SK-N-MC (cell line): ENCODE data around the gene BICD2.

Experiments used
- DNase-seq: peaks from one replicate; pipeline ENCODE4 v3.0.0-alpha.2; 2011; ENCODE audit warnings: low read depth, low spot score
- H3K27ac ChIP-seq: fragments of 200-600 bp; sonication (generic); 2 replicates; pipeline ENCODE4 v1.5.1; 2016; ENCODE audit warnings: mixed run types
- H3K36me3 ChIP-seq: fragments of 200-600 bp; sonication (generic); 2 replicates; pipeline ENCODE4 v1.6.1; 2017; ENCODE audit warnings: antibody characterized with exemption, low read length, mixed read lengths; ENCODE audit not compliant: insufficient read depth
- H3K4me3 ChIP-seq: fragments of 200-600 bp; sonication (generic); 2 replicates; pipeline ENCODE4 v1.5.1; 2016
- H3K9ac ChIP-seq: fragments of 200-600 bp; sonication (generic); 2 replicates; pipeline ENCODE4 v1.8.0; 2017; ENCODE audit warnings: mixed run types, mixed read lengths; ENCODE audit not compliant: insufficient read length
- H3K9me3 ChIP-seq: fragments of 200-600 bp; sonication (generic); 2 replicates; pipeline ENCODE4 v1.6.1; 2017; ENCODE audit warnings: low read depth, mild to moderate bottlenecking, antibody characterized with exemption, low read length, moderate library complexity, mixed read lengths
- EZH2 ChIP-seq: fragments of 200-600 bp; sonication (generic); IDR thresholded peaks from one replicate; pipeline ENCODE4 v1.6.1; 2017; ENCODE audit warnings: antibody characterized with exemption
- FOXP2 ChIP-seq: optimal IDR thresholded peaks from 2 replicates; pipeline ENCODE3; 2011; ENCODE audit warnings: mild to moderate bottlenecking, moderate library complexity; ENCODE audit not compliant: insufficient read depth; ENCODE audit errors: extremely low read length, control extremely low read depth
- POLR2AphosphoS5 ChIP-seq: IDR thresholded peaks from 2 replicates; pipeline ENCODE4 v1.6.1; 2012; ENCODE audit warnings: mild to moderate bottlenecking, low read depth, low read length, borderline replicate concordance

Gene BICD2

DNA sequence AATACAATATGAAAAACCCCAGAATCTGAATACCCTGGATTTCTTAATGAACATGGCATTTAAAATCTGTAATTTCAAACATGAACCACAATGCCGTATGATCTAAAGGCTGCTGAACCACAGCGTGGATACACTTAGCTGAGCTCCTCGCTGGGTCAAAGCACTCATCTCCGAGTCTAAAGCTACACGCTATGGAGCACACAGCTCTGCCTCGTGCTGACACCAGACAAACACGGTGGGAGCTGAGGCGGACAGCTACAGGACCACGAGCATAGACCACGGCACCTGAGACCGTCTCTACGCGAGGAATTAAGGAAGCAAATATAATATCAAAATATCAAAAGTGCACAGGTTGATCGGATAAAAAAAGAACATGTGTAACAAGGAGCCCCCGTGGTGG is 51.9 kb downstream of the BICD2 start:
- peaks cover 32% of the 10 kb centered on the region for H3K36me3 ChIP-seq
- TF ChIP-seq EZH2 (no peak), FOXP2 (no peak), POLR2AphosphoS5 (no peak)
- H3K27ac ChIP-seq: no peak overlapping the region
- no peak overlapping the region for H3K9ac ChIP-seq
- DNase-seq: no peak
- no peak overlapping the region for H3K4me3 ChIP-seq
- H3K9me3 ChIP-seq: no peaks in the 10 kb centered on the region

DNA sequence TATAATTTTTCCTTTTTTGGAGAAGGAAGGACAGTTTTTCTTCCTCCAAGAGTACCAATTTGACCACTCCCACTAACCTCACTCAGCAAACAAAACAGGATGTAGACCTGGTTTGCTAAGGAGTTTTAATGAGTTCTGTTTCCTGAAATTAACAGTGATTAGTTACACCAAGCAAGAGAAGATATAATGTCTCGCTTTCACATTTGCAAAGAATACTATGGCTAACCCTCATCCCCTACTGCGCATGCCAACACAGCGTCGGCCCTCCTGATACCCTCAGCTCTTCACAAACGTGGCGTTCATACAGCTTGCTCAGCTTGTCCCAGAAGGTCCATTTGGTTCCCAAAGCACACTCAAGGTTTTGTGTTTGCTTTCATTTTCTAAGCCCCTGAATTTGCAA is 52.8 kb downstream of the BICD2 start:
- H3K27ac ChIP-seq: no peak overlapping the region

DNA sequence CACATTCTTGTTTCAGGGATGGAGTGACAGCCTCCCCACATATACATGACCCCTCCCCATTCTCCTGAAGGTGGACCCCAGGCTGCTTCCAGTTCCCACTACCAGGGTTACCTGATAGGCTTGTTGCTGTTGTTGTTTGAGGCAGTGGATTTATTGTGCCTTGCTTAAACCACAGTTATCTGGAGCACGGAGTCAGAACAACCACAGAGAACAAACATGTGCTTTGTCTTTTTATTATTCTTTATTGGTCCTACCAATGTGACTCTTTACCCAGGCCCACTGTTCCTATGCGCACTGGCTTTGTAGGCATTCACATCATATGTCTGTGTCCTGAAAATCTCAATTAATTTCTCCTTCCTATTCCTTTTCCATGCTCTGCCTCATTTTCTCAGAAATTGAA is 53.5 kb downstream of the BICD2 start:
- Histone ChIP-seq H3K4me3 (no peak overlapping the region), H3K36me3 (peaks cover 32% of the 10 kb centered on the region)

More for the DNA sequence above, 52.8 kb downstream of the BICD2 start:
- H3K4me3 ChIP-seq: no peak overlapping the region
- TF ChIP-seq POLR2AphosphoS5 (no peak), FOXP2 (no peak), EZH2 (no peak)
- H3K9ac ChIP-seq: no peak overlapping the region
- peaks cover 32% of the 10 kb centered on the region for H3K36me3 ChIP-seq
- DNase-seq: no peak
- H3K9me3 ChIP-seq: no peaks in the 10 kb centered on the region

DNA sequence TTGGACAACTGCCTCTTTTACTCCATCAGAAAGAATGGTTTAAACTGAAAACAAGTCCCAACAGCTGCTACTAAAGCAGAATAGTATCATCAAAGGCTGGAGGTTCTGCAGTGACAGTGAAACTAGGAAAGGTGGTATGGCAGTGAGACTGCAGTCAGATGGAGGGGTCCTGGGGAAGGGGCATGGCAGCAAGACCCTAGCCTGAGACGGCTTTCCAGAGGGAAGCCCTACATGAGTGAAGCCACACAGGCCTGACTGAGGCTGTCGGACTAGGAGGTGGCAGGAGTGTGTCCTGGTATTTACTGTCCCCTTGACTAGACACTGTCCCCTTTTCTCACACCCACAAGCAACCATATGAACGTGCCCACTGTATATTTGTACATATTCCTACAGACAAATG is 54.3 kb downstream of the BICD2 start:
- no peak for DNase-seq
- Histone ChIP-seq H3K9ac (no peak overlapping the region), H3K4me3 (no peak overlapping the region), H3K27ac (no peak overlapping the region), H3K9me3 (no peaks in the 10 kb centered on the region), H3K36me3 (peaks cover 25% of the 10 kb centered on the region; the same call in 1 of the 2 replicates)
- TF ChIP-seq POLR2AphosphoS5 (no peak), EZH2 (no peak)

More for the DNA sequence above, 53.5 kb downstream of the BICD2 start:
- TF ChIP-seq POLR2AphosphoS5 (no peak), FOXP2 (no peak), EZH2 (no peak)
- no peak for DNase-seq
- no peak overlapping the region for H3K9ac ChIP-seq
- H3K27ac ChIP-seq: no peak overlapping the region
- no peaks in the 10 kb centered on the region for H3K9me3 ChIP-seq

DNA sequence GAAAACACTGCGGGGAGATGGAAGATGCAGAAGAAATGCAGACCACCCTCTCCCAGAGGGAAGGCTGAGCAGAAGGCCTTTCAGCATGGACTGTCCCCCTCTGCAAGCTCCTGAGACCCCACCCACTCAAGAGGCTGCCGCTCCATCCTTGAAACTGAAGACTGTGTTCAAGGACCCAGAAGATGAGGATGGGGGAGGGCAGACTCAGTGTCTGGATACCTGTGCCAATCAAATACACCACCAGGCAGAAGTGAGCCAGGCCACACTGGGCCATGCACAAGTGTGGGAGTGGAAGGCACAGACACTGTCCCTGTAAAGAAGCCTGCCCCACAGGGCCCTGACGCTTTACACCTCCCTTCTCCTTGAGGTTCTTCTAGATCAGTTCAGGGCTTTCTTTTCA is 54.7 kb downstream of the BICD2 start:
- Histone ChIP-seq H3K36me3 (peaks cover 21% of the 10 kb centered on the region; the same call in 1 of the 2 replicates), H3K9ac (no peak overlapping the region), H3K9me3 (no peaks in the 10 kb centered on the region), H3K4me3 (no peak overlapping the region), H3K27ac (no peak overlapping the region)
- TF ChIP-seq EZH2 (no peak), FOXP2 (no peak), POLR2AphosphoS5 (no peak)
- DNase-seq: no peak

DNA sequence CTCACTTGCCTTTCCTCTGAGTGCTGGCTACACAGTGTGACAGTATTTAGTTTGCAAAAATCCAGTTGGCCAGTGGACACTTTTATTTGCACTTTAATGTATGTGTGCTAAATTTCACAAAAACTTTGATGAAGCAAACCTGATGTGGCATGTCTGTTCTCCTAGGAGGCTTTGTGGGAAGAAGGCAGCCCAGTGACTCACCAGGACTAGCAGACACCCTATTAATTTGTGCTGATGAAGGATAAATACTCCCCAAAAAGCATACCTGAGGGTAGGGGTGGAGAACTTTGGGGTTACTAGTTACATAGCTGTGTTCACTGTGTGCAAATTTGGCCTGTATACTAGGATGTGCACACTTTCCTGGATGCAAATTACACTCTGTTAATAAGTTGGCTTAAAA is 55.4 kb downstream of the BICD2 start:
- Histone ChIP-seq H3K4me3 (no peak overlapping the region), H3K27ac (no peak overlapping the region), H3K9ac (no peak overlapping the region), H3K36me3 (peaks cover 14% of the 10 kb centered on the region; the same call in 1 of the 2 replicates), H3K9me3 (no peaks in the 10 kb centered on the region)
- TF ChIP-seq EZH2 (no peak), FOXP2 (no peak), POLR2AphosphoS5 (no peak)
- no peak for DNase-seq

DNA sequence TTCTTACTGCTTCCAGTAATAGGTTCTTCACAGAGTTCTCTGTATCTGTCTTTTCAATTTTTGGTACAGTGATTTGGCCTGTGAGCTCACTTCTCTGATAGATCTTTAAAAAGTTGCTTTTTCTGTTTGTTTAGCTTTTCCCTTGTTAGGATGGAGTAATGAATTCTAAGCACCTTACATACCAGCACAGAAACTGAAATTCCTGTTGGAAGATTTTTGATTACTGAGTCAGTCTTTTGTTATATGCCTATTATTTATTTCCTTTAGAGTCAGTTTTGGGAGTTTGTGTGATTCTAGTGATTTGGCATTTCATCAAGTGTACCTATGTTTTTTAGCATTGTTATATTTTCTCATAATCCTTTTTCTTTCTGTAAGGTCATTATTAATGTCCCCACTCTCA is 57.1 kb downstream of the BICD2 start:
- Histone ChIP-seq H3K9me3 (no peaks in the 10 kb centered on the region), H3K27ac (no peak overlapping the region), H3K9ac (no peak overlapping the region), H3K36me3 (peaks cover 6% of the 10 kb centered on the region; the same call in 1 of the 2 replicates), H3K4me3 (no peak overlapping the region)
- DNase-seq: no peak
- TF ChIP-seq FOXP2 (no peak), POLR2AphosphoS5 (no peak), EZH2 (no peak)

DNA sequence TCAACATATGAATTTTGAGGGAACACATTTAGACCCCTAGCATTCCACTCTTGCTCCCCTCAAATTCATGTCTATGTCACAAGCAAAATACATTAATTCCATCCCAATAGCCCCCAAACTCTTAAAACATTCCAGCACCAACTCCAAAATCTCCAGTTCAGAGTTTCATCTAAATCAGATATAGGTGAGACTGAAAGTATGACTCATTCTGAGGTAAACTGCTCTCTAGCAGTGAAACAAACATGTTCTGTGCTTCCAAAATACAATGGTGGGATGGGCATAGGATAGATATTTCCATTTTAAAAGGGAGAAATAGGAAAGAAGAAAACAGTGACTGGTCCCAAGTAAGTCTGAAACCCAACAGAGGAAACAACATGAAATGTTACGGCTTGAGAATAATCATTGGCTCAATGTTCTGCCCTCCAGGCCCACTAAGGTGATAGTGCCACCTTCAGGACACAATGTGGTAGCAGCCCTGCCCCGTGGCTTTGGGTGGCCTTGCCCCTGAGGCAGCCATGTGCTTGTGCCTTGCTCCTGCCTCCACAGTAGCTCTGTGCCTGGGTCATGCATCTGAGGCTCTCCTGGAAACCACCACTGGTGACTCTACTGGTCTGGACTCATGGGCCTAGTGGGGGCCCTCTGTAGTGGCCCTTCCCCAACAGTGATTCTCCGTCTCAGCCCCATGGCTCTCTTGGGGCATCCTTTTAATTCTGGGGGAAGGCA is 58.3 kb downstream of the BICD2 start:
- Histone ChIP-seq H3K27ac (no peak overlapping the region), H3K4me3 (no peak overlapping the region), H3K9me3 (no peaks in the 10 kb centered on the region), H3K9ac (no peak overlapping the region), H3K36me3 (peaks cover 6% of the 10 kb centered on the region; the same call in 1 of the 2 replicates)
- DNase-seq: no peak
- TF ChIP-seq FOXP2: no peak
- TF ChIP-seq EZH2: no peak
- TF ChIP-seq POLR2AphosphoS5: no peak

DNA sequence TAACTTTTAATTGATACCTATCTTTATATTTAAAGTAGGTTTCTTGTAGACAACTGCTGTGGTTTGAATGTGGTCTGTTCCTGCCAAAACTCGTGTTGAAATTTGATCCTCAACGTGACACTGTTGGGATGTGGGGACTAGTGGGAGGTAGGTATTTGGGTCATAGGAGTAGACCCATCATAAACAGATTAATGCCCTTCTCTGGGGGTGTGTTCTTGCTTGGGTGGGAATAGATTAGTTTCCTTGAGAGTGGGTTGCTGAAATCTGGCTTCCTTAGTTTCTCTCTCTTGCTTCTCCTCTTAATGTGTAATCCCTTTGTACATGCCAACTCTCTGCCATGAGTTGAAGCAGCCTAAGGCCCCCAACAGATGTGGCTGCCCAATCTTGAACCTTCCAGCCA is 60.1 kb downstream of the BICD2 start:
- Histone ChIP-seq H3K27ac (no peak overlapping the region), H3K9ac (no peak overlapping the region), H3K4me3 (no peak overlapping the region), H3K36me3 (no peaks in the 10 kb centered on the region), H3K9me3 (no peaks in the 10 kb centered on the region)
- DNase-seq: no peak
- TF ChIP-seq FOXP2: no peak
- TF ChIP-seq EZH2: no peak
- TF ChIP-seq POLR2AphosphoS5: no peak
